Effector CD4-positive, alpha-beta T cell (primary cell): Measurements from ENCODE around the gene TTLL11.

Source experiments
- DNase-seq: peaks from one replicate; pipeline ENCODE4 v3.0.0-alpha.2; 2020
- total RNA-seq: gene quantifications from one replicate; lab custom pipeline; 2026; lab: John Stamatoyannopoulos, UW

Gene TTLL11, protein sequence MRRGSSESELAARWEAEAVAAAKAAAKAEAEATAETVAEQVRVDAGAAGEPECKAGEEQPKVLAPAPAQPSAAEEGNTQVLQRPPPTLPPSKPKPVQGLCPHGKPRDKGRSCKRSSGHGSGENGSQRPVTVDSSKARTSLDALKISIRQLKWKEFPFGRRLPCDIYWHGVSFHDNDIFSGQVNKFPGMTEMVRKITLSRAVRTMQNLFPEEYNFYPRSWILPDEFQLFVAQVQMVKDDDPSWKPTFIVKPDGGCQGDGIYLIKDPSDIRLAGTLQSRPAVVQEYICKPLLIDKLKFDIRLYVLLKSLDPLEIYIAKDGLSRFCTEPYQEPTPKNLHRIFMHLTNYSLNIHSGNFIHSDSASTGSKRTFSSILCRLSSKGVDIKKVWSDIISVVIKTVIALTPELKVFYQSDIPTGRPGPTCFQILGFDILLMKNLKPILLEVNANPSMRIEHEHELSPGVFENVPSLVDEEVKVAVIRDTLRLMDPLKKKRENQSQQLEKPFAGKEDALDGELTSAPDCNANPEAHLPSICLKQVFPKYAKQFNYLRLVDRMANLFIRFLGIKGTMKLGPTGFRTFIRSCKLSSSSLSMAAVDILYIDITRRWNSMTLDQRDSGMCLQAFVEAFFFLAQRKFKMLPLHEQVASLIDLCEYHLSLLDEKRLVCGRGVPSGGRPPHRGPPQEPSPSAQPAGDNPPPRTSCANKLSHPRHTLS
- 4.9 reads per million, percentile 19 among the genes with 10 or more reads in this experiment for total RNA-seq

DNA sequence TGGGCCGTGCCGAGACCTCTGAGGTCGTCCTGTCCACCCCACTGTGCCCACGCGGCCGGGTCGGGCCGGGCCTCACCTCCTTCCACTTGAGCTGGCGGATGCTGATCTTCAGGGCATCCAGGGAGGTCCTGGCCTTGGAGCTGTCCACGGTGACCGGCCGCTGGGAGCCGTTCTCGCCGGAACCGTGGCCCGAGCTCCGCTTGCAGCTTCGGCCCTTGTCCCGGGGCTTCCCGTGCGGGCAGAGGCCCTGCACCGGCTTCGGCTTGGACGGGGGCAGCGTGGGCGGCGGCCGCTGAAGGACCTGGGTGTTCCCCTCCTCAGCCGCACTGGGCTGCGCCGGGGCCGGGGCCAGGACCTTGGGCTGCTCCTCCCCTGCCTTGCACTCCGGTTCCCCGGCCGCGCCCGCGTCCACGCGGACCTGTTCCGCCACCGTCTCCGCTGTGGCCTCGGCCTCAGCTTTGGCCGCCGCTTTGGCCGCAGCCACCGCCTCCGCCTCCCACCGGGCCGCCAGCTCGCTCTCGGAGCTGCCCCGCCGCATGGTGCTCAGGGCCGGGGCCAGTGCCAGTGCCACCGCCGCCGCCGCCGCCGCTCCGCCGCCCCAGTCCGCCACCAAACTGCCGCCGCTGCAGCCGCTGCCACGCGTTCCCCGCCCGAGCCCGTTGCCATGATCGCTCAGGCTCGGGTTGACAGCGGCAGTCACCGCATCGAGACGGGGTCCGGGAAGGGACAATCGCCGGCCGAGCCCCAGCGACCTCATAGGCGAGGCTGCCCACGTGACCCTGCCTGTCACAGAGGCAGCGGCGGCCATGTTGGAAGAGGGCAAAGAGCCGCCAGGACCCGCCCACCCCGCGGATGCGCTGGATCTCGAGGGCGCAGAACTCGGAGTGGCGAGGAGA lies at the start of gene TTLL11:
Gene TTLL11, minus strand, starts transcription at position 698 of the 896 bp plus-strand sequence. Its CDS starts 160 bp downstream, at position 538.
- peak; percentile 98 for DNase-seq

DNA sequence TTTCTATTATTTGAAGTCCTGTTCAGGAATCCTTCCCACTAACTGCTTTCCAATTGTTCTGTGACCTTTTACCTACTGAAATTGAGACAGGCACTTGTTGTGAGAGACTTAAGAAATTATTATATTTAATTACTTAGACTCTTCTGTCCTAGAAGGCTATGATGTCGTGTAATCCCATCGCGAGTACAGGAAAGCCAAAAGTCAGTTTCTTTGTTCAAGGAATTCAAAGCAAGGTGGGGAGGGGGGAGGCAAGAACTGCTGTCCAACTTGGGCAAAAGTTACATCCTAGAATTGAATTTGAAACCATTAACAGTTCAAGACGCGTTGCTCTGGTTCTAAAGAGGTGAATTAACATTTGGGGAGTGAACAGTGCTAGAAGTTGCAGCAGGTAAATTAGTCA lies 48.6 kb upstream of the TTLL11 start:
- DNase-seq: no peak

DNA sequence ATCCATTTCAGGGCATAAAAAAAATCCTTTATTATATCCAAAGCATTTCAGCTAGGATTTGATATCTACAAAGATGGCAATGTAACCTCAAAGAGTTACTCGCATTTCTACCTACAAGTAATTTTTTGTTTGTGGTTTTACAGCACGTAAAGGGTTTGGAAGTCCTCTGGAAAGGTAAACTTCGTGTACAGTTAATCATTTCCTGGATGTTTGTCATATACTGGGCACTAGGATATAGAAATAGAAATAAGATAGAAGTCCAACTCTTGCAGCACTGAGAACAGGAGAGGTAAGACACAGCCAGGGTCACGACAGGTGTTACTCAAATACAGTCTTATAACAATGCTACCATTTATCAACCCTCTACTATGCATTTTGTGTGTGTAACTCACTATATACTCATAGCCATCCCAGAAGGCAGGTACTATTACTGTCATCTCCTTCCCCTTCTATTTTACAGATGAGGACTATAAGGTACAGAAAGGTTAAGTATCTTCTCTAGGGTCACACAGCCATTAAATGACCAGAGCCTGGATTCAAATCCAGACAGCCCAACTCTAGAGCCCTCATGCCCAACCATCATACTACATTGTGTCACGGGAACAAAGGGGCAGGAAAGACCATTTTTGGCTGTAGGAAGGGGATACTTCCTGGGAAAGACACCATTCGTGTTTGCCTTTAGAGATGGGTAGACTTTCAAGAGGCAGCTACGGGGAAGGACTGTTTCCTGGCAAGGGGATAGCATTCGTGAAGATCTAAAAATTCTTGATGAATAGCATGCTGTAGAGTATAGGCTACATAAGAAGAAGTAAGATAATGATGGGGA lies 47.5 kb upstream of the TTLL11 start:
- DNase-seq: no peak

DNA sequence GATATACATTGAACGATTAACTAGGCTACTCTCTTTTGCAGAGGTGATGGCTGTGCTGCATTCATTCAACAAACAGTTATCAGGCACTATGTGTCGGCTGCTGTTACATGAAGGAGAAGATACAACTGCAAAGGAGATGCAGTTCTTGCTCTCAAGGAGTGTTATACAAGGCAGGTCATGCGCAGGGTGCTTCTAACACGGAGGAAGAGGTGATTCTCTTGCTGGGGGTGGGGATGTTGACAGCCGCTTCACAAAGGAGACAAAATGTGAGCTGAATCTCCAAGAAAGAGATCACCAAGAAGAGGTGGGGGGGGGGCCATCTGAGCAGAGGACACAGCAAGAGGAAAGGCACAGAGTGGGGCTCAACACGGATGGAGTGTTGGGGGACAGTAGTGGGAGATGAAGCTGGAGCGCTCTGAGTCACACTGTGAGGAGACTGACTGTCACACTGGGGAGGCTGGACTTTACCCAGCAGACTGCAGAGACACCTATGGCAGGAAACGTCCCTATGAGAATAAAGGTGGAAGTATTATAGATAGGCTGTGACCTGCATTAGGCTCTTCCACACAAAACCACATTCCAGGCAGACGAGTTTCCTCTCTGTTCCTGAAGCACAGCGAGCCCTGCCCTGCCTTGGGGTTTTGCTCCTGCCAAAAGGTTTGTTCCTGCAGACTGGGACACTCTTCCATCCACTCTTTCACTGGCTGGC lies 45.6 kb upstream of the TTLL11 start:
- DNase-seq: no peak

DNA sequence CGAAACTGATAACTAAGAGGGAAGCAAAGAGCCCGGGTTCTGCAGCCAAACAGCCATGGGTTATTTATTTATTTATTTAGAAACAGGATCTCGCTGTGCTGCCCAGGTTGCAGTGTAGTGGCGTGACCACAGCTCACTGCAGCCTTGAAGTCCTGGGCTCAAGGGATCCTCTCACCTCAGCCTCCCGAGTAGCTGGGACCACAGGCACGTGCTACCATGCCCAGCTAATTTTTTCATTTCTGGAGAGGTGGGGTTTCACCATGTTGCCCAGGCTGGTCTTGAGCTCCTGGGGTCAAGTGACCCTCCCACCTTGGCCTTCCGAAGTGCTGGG lies 42.4 kb upstream of the TTLL11 start:
- no peak for DNase-seq

DNA sequence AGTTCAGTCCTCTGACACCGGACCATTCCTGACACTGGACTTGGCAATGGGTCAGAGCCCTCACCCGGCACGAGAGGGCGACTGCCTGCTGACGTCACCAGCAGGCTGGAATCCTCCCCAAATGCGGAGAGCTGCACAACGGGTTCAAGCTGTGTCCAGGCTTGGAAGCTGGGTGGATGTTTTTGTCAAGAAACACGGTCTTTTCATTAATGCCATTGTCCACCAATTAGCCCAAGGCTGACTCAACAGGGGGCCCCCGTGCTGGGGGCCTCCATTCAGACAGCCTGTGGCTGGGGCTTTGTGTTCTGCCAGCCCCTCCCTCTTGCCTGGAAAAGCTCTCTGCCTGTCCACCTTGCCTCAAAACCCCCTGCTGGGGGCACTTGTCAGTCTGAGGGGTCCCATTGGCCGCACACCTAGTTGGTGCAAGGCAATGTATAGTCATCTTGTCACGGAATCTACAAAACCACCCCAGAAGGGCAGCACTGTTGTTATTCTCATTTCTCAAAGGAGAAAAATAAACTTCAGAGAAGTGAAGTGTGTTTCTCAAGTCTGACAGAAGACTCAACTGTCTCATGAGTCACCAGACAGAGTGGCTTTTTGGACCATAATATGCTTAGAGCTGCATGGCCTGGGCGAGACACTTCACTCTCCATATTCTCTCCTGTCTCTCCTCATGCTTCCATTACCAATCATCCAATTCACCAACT lies 41.9 kb upstream of the TTLL11 start:
- no peak for DNase-seq

DNA sequence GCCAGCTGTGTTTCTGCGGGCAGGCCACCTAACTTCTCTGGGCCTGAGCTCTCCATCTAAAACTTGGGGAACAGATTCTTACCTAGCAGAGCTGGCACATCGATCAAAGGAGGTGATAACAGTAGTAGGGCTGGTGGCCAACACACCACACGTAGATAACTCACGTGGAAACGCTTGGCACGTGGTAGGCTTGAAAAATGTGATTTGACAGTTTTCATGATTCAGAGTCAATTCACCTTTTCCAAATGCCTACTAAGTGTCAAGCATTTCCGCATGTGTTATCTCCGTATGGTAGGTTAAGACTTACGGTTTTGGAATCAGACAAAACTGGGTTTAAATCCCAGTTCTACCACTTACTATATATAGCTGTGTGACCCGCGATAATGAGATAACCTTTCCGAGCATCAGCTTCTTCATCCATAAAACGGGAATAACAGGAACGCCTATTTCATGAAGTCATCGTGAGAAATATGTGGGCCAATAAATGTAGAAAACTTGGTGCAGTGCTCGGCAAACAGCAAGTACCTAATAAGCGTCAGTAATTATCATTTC lies 41.0 kb upstream of the TTLL11 start:
- DNase-seq: no peak

DNA sequence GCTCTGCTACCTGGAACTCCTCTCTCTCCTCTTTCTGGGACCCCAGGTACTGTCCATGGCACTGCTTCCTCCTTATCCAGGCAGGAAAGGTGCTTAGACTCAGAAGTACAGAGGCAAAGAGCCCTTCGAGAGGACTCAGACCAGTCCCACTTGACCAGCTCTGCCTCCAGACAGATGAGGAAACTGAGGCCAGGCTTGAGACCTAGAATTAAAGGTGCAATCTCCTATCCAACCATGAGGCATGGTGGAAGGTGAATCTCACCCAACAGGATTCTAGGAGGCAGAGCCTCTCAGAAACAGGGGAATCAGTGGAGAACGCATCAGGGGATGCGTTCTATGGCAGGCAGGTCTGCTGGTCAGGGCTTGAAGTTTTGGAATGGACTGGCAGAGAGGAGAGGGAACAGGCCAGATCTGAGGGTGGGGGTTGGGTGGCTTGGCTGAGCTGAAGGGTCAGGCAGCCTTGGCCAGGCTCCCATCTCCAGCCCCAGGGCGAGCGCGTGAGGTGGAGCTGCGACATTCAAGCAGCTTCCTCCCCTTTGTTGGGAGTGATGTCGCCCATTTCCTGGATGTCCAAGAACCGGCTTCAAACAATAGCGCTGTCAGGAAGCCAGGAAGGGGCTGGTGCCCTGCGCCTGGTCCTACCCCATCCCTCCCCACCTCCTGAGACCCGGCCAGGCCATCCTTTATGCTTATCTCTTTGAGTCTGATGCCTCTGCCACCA lies 40.3 kb upstream of the TTLL11 start:
- no peak for DNase-seq

DNA sequence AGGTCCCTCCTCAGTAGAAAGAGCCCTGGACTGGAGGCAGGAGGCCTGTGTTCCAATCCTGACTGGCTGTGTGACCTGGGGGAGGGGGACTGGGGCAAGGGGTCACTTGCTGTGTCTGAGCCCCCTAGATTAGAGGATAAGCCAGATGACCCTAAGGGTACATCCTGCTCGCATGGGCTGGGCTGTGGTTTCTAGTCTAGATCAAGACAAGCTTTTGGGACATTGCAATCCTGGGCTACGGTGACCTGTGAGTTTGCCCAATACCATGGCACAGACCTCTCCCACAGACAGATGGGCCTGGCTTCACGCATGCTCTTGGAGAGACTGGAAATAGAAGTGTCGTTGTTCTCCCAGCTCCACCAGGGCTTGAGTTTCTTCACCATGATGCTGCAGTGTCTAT lies 39.4 kb upstream of the TTLL11 start:
- no peak for DNase-seq

DNA sequence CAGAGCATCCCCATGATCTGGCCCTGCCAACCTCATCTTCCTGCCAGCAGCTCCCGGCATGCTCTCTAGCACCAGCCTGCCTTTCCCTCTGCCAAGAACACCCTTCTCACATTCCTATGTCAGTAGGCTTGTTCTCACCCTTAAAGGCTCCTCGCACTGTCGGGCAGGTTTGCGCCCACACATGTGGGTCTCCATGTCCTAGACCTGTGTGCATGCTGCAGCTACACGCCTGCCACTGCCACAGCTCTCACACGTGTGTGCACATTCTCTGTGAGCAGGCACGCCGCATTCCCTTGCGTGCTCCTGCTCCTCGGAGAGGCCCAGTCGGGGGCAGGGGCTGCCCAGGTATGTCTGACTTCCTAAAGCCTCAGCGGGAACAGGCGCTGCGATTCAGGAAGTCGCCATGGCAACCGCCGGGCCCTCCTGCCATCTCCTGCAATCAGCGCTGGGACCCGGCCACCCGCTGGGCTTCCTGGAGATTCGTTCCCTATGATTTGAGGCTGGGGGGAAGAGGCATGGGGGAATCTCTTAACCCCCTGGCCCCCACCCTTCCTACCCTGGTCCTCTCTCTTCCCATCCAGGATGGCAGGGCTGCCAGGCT lies 38.4 kb upstream of the TTLL11 start:
- DNase-seq: no peak

DNA sequence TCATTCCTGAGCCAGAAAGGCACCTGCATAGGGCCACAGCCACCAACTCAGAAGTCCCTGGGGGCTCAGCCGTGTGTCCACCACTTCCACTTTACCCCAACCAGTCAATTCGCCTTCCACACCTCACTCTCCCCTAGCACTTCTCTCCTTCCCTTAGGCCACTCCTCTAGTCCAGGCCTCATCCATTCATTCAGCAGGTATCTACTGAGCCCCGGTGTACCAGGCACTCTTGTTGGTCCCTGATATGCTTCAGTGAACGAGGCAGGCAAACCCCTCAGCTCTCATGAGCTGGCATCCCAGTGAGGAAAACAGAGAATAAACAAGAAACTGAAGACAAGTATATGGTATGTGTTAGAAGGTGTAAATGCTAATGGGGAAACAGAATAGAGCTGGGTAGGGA lies 37.7 kb upstream of the TTLL11 start:
- no peak for DNase-seq

DNA sequence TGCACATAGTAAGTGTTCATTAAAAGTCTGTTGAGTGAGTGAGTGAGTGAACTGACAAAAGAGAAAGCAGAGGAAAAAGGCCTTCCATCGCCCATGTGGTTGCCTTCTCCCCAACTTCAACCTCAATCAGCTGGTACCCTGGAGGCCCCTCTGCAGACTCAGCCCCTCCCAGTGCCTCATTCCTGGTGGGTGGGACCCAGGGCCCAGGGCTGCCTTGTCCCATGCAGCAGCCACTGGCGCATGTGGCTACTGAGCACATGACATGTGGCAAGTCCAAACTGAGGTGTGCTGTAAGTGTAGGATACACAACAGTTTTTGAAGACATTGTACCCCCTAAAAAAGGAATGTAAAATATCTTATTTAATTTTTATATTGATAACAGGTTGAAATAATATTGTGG lies 36.9 kb upstream of the TTLL11 start:
- DNase-seq: no peak

DNA sequence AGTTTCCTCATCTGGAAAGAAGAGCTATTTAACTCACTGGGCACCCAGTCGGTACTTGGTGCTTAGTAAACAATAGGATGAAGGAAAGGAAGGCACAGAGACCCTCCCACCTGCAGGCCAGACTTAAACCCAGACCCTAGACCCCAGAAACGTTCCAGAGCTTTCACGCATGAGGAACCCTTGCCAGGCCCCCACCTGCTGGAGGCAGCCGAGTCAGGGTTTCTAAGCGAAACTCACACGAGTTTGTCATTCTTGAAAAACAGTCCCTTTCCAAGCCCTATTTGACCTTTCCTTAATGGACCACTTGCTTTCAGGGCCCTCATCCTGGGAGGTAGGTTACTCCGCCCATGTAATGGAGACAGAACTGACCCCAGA lies 35.8 kb upstream of the TTLL11 start:
- DNase-seq: no peak

DNA sequence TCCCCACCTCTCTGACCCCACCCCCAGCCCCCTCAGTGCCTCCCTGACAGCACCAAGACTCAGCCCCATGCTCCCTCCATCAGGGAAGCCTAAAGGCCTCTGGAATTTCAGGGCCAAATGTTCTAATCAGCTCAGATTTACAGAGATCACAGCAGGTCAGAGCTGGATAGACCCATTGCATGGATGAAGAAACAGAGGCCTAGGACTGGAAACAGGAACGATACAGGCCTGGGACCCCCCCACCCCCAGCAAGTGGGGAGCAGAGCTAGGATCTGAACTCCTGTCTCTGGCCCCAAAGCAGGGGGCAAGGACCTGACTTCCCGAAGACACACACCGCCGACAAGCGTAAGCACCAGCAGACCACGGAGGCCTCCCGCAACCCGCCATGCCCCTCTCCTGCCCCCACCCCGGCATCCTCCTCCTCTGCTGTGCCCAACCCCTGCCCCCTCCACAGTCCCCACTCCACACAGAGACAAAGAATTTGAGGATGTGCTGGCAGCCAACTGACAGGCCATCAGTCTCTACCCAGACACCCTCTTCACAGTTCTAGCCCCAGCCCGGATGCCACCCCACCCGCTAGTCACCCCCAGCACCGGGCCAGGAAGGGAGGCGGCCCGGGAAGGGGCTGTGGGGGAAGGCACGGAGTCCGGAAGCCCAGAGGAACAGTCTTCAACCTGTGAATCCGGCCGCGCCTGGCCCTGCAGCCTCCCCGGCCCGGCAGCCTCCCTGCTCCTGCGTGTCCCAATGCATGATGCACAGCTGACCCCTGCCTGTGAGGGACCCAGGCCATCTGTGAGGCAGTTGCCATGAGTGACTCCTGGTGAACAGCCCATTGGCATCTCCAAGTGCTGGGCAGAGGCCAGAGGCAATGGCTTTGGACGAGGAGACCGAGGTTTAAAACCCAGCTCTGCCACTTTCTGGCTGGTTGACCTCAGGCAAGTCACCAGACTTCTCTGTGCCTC lies 35.2 kb upstream of the TTLL11 start:
- no peak for DNase-seq

DNA sequence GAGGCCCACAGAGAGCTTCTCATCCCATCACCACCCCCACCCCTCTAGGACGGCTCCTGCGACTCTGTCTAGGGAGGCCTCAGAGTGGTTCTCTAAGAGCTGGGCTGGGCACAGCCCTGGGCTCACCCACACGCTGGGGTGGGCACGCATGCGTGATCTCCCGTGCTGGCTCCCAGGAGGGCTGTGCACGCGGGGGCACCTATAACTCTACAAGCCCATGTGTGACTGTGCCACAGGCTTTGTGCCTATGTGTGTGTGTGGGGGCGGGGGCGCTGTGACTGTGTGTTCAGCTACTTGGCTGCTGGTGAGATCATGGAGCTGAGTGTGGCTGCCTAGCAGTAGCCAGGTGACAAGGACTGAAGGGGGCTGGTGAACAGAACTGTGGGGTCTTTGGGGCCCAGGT lies 34.3 kb upstream of the TTLL11 start:
- no peak for DNase-seq

DNA sequence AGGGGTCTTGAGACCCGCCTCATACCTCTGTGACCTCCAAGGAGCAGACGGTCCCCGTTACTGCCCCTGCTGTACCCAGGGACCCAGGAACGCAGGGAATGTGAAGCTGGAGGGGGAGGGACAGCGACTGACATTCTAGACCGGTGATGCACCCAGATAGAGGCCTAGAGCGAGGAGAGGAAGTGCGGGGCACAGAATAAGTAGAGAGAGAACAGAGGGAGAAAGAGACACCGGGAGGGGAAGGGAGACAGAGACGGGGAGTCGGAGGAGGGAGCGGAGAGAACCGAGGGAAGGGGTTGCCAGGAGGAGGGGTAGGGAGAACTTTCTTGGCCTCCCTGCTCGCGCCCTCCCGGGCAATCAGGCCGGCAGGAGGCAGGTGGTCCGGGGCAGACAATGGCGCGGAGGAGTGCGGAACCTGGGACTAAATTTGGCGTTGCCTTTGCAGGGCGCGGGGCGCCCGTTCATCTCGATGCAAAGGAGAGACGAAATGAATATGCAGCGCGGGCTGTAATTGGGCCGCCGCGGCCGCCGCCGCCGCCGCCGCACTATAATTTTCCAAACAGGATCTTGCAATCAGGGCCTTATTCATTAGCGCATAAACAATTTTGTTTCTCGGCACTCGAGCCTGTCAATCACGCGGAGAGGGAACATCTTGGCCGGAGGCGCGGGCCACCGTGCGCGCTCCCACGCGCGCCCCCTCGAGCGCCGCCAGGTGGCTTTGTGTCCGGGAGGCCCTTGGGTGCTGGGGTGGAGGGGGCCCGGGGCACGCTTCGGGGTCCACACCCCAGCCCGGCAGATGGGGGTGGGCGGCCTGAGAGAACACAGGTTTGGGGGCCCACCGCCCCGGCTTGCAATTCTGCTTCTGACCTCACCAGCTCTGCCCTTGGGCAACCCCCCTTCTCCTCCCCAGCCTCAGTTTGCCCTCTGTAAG lies 33.5 kb upstream of the TTLL11 start:
- no peak for DNase-seq
